Activated T-cell treated with anti-CD3 and anti-CD28 coated beads for 24 hours (primary cell): ENCODE data around the gene HSPA4L.

ENCODE experiments used
- DNase-seq: peaks from one replicate; pipeline ENCODE4 v3.0.0-alpha.2; 2020; ENCODE audit warnings: low read depth

Gene HSPA4L

DNA sequence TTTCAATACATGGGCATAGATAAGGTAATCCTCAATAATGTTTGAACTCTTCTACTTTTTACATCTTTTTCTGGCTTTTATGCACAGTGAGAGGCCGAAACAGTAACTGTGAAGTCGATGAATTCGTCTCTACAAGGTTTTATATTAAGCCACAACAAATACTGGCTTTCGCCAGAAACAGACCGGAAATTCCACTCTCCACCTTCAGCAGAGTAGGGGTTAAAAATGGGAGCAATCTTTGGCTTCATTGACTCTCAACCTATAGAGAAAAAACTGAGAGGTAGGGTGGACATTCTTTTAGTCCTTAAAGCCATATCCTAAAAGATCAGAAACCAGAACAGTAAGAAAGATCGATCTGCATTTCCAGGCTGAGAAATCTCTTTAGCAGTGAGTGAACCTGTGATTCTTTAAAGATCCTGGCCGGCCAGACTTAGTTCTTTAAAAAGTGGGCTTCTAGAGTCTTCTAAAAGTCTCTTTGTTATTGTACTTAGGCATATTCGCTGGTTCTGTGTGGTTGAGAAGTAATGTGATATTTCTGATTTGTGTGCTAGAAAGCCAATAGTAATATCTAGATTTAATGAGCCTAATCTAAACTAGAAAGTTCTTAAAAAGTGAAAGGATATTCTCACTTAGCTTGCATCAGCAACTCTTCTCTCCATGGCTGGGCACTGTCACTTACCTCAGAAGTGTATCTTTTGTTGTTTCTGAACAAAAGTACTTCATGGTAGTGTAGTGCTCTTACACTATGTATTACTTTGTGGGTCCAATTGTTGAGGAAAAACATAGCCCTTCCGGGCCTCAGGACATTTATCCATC, 2.0 kb downstream of the HSPA4L start:
- DNase-seq, result no peak

DNA sequence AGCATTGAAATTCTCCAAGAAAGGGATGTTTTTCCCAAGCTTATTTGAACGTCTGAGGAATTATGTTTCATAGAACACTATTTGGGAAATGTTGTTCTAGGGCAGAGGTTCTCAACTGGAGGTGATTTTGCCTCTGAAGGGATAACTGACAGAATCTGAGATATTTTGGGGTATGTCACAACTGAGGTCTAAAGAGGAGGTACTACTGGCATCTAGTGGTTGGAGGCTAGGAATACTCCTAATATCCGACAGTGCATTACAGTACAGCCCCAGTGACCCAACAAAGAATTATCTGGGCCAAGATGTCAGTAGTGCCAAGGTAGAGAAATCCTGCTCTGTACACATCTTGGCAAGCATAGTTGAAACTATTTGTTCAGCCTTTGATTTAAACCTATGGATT, 6.4 kb downstream of the HSPA4L start:
- DNase-seq, result no peak

DNA sequence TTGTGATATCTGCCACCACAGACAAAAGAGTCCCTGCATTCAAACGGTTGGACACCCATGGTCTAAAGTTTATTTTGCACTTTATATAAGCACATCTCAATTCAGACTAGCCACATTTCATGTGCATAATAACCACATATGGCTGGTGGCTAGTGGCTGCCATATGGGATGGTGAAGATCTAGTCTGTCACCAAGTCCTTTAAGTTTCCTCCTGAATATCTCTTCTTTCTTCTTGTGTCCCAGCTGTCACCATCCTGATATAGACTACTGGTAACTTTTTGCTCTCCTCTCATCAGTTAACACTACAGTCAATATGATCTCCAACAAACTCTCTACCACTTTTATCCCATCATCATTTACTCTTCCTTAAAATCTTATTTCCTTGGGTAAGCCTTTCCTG, 9.3 kb downstream of the HSPA4L start:
- no peak for DNase-seq

DNA sequence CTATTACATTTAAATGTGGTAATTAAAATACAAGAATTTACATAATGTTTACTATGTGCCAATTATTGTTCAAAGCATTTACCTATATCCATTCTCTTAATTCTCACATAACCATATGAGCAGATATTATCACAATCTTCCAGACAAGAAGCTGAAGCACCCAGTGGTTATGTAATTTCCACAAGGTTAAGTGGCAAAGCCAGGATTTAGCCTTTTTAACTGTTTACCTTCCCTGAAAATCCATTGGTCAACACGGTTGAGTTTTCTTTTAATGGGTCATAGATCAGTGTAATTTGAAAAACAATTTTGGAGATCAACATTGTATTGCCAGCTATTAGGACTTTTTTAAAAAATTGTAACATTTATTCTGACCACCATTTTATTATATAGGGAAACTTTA, 11.4 kb downstream of the HSPA4L start:
- DNase-seq, result no peak

DNA sequence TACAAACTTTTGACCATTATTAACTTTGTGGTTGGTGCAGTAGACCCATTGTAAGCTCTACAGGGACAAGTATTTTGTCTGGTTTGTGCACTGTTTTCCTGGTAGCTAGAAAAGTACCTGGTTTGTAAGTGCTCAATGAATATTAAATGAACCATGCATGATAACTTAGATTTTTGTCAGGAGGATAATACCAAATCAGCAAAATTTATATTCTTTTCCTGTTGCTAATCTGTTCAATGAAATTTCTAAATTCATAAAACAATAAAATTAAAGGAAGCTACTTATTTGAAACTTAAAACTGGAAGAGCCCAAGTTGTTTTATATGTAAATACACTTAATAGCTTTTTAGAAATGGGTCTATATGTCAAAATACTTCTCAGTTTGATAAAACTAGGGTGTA, 17.6 kb downstream of the HSPA4L start:
- DNase-seq, result no peak

DNA sequence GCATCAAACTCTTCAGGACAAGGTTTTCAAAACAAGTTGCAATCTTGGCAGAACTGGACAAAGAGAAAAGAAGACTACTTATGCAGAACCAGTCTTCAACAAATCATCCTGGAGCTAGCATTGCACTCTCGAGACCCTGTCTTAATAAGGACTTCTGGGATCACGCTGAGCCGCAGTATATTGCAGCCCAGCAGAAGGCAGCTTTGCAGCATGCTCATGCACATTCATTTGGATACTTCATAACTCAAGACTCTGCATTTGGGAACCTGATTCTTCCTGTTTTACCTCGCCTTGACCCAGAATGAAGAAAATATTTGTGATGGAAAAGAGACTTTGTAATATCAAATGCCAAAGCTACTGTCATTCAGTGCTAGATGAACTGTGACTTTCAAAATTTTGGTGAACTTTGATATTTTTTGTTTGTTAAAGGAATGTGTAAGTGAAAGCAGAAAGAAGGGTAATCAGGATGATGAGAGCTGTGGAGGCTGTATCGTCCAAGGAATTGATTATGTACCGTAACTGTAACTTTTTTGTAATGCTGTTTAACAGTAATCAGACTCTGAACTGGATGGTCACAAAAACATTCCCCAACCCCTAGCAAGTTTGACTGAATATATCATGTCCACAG, 27.2 kb downstream of the HSPA4L start:
- no peak for DNase-seq

DNA sequence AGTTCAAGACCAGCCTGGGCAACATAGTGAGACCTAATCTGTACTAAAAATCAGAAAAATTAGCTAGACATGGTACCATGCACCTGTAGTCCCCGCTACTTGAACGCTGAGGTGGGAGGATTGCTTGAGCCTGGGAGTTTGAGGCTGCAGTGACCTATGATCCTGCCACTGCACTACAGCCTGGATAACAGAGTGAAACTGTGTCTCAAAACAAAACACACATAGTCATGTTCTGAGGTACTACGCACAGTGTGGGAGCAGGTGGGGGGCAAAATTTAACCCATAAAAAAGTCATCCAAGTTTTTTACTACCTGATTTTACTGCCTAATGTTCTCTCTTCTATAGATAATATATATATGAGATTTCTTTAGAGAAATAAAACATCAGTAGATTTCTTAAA, 28.4 kb downstream of the HSPA4L start:
- DNase-seq, result no peak

DNA sequence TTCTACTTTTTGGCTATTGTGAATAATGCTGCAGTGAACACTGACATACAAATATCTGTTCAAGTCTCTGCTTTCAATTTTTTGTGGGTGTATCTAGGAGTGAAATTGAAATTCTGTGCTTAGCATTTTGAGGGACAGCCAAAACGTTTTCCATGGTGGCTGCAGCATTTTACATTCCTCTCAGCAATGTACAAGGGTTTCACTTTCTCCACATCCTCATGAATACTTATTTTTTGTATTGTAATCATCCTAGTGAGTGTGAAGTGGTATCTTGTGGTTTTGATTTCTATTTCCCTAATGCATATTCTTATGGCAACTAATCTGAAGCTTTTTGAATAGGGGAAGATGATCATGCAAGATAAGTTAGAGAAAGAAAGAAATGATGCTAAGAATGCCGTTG, 40.3 kb downstream of the HSPA4L start:
- DNase-seq, result no peak

DNA sequence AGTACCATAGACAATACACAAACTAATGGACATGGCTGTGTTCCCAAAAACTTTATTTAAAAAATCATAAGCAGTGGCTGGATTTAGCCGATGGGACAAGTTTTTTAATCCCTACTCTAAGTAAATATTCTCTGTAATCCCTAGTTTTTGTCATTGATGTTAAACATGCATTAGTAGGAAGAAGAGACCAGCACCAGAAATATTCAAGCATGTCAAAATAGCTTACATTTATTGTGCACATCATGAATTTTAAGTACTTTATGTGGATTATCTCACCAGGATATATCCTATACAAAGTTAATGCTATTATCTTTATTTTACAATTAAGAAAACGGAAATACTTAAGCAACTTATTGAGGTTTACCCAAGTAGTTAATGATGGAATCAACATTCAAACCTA, 46.0 kb downstream of the HSPA4L start:
- DNase-seq, result no peak

DNA sequence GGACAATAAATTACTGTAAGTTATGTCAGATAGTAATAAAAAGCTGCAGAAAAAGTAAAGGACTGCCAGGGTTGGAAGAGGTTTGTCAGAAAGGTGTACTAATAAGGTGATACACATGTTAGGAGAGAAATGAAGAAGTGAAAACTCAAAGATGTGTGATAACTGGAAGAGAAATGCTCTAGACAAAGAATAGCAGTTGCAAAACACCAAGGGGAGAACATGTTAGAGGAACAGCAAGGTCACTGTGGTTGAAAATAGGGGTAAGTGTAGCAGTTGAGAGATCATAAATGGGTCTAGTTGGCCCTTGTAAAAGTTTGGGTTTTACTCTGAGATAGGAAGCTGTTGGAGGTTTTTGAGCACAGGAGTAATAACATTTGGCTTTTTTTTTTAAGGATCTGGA, 46.9 kb downstream of the HSPA4L start:
- DNase-seq, result no peak

DNA sequence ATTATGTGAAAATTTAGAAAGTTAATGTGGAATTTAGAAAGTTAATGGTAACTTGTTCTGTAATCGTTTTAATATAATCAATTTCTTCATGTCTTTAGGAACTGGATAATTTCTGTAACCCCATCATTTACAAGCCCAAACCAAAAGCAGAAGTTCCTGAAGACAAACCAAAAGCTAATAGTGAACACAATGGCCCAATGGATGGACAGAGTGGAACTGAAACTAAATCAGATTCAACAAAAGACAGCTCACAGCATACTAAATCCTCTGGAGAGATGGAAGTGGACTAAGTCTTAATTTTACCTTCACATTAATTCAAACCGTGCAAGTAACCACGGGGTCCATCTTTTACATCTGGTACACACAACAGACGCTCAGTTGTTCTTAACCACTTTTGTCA, 50.5 kb downstream of the HSPA4L start:
- DNase-seq, result no peak

DNA sequence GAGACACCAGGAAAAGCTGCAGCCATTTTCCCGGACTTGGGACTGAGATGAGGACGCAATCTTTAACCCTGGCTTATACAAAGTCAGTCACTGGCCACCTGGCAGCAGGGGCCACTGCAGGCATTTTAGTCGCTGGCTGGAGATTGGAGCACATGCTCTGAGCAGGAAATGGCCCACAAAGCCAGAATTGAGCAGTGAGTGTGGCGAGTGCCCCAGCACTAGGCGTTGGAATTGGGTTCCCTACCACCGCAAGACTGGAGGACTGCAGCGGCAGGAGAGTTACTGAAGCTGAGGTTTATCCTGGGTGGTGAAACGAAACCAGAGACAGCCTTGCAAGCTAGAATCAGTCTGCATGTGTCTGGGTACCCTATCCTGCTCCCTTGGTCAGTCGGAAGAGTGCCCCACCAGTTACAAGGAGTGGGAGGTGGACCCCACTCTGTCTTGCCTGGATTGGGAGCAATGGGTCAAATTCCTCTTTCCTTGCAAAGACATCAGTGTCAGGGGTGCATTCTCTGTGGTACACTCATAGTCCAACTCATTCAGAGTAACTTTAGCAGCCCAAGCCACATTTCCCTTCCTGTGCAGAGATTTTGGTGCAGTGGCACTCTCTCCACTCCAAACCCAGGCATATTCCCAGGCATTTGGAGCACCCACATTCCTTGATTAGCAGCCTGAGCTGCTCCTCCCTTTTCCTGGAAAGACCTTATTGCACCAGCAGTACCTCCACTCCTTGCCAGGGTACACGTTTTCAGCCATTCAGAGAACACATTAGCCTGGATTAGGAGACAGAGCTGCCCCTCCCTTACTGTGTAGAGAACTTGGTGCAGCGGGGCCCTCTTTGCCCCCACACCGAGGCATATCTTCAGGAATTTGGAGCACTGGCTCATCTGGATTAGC, 61.8 kb downstream of the HSPA4L start:
- no peak for DNase-seq

DNA sequence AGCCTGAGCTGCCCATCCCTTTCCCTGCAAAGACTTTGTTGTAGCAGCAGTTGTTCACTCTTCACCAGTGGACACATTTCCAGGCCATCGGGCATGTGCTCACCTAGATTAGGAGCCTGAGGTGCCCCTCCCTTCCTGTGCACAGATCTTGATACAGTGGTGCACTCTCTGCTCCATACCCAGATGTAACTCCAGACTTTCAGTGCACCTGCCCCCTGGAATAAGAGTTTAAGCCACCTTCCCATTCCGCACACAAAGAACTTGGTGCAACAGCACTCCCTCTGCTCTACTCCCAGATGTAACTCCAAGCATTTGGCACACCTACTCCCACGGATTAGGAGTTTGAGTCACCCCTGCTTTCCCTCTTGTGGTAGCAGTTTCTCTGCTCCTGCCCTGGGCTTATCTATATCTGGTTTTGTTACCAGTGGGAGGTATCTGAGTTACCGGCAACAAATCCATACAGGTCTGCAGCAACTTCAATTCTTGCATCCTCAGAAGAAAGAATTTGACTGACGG, 62.5 kb downstream of the HSPA4L start:
- no peak for DNase-seq

DNA sequence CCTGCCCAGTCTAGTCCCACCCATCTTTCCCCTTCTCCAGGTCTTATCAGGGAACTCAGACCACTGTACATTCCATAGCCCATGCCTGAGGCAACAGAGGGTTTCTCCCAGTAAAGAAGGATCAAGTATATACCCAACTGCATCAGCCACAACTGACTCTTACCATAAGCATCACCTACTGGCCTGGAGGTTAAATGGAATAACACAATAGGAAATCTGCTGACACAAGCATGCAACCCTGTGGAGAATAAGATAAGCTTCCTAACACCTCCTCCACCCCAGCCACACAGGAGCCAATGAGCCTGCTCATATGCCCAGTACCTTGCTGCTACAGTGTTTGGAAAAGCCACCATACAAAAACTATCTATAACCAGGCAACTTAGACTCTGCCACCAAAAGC, 63.9 kb downstream of the HSPA4L start:
- no peak for DNase-seq

DNA sequence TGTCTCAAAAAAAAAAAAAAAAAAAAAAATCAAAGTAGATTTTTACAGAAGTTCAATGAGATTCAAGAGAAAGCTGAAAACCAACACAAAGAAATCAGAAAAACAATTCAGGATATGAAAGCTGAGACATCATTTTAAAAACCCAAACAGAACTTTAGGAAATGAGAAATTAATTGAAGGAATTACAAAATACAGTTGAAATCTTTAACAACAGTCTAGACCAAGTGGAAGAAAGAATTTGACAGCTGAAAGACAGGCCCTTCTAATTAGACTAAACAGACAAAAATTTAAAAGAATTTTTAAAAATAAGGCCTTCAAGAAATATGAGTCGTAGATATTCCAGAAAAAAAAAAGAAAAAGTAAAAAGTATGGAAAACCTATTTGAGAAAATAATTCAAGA, 64.6 kb downstream of the HSPA4L start:
- DNase-seq, result no peak

DNA sequence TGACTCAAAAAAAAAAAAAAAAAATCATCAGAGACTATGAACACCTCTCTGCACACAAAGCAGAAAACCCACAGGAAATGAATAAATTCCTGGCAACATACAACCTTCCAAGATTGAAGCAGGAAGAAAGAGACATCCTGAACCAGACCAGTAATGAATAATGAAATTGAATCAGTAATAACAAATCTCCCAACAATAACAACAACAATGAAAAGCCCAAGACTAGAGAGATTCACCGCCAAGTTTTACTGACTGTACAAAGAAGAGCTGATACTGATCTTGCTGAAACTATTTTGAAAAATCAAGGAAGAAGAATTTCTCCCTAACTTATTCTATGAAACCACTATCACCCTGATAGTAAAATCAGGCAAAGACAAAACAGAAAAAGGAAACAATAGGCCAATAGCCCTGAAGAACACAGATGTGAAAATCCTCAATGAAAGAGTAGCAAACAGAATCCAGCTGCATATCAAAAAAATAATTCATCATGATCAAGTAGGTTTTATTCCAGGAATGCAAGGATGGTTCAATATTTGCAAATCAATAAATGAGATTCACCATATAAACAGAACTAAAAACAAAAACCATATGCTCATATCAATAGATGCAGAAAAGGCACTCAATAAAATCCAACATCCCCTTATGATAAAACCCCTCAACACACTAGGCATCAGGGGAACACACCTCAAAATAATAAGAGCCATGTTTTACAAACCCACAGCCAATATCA, 67.5 kb downstream of the HSPA4L start:
- no peak for DNase-seq

DNA sequence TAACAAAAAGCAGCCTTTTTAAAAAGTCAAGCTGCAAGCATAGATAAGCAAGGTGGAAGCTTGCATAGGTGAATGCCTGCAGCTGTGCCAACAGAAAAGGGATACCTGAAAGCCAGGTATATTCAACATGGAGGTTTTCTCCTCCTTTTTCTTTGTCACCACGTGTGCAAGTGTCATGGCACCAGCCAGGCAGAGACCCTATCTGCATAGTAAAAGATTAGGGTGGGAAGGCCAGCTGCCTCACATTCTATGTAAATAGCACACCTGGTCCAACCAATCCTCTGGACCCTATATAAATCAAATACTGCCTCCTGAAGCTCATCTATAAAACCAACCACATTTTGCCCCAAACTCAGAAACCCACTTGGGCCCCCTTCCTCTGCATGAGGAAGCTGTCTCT, 70.5 kb downstream of the HSPA4L start:
- DNase-seq, result no peak

DNA sequence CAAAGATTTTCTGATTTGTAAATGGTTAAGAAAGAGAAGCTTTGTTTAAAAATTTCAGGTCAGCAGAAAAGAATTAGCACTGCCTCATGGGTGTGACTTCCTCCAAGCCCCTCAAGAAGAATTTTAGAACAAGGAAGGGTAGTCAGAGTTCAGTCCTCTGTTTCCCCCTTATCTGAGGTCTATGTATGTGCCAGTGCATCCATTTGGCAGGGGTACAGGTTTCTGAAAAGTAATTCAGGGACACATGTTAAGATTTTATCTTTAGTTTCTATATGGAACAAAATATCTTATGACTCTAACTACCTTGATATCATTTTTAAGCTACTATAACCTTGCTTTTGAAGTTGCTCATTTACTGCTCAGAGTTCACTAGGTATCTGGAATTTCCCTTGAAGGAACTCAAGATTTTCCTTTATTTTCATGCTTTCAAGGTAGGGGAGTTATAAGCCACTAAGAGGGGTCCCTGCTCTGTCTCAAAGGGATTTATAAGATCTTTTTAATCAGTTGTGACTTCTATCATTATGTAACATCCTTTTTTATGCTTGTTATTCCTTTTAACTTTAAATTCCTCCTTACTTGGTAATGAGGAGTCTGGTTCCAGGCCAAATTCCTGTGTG, 74.2 kb downstream of the HSPA4L start:
- DNase-seq, result no peak

DNA sequence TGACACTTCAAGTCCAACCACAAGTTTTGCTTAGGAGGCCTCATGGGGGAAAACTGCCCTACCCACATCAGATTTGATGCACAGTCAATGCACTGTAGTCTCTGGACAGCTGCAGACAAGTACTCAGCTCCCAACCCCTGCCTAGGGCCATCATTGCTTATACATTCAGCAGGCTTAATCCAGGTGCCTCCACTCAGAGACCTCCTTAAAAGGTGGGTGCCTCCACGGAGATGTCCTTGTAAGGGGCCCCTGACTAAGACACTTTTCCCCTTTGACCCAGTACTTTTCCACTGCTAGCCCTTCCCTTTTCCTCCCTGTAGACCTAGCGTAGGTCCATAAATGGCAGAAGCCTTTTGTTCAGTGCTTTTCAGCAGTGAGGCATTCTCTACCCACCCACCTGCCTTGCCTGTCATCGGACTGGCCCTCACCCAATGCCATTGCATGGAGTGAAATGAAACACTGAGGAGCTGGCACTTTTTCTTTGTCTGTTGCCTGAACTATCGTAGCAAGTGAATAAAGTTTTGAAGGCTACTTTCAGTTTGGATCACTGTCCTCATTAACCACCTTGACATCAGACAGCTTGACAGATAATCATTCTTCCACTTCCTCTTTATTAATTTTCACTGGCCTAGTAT, 74.8 kb downstream of the HSPA4L start:
- DNase-seq, result no peak

DNA sequence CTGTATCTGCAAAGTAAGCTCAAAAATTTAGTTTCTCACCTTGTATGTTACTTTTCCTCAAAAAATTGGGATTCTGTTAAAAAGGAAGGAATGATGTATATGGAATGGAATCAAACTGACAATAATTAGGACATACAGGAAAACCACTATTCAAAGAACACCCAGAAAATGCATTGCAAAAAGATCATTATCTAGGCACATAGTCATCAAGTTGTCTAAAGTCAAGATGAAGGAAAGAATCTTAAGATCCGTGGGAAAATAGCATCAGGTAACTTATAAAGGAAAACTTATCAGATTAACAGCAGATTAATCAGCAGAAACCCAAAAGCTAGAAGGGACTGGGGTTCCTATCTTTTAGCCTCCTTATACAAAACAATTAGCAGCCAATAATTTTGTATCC, 75.5 kb downstream of the HSPA4L start:
- no peak for DNase-seq

DNA sequence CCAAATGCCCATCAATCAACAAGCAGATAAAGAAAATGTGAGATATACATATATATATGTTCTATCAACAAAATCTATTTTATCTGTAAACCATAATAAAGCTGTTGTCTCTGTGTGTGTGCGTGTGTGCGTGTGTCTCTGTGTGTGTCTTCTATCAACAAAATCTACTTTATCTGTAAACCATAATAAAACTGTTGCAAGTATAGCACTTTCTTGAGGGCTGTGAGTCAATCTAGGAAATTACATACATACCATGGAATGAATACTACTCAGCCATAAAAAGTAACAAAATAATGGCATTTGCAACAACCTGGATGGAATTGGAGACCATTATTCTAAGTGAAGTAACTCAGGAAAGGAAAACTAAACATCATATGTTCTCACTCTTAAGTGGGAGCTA, 86.1 kb downstream of the HSPA4L start:
- DNase-seq, result no peak
